Panc1 (cell line): Measurements from ENCODE around the gene FMNL3. TPM values are rescaled to one million over a fixed set of nuclear protein-coding genes. Genes with fewer than 3 reads are reported as not detected.

Experiments used
- ATAC-seq: fragments of 200-7000 bp; cut with Tn5 transposase; 2 replicates; pipeline ENCODE4 v1.9.1; 2020; ENCODE audit warnings: mild to moderate bottlenecking, moderate library complexity
- BruUV-seq: library from RNA; stranded (reverse); fragments of 400-500 nt; replicated peaks from 2 replicates; lab custom pipeline; 2021; lab: Mats Ljungman, UMichigan
- CTCF ChIA-PET: fragments of 300-600 bp; sonication (Branson Sonifier 250); formaldehyde crosslinking; loops from one replicate; lab custom pipeline; 2022; ENCODE audit warnings: antibody characterized with exemption; lab: Charles Lee
- POLR2A ChIA-PET: fragments of 300-600 bp; sonication (Branson Sonifier 250); formaldehyde crosslinking; loops from one replicate; lab custom pipeline; 2022; ENCODE audit warnings: antibody characterized with exemption; lab: Charles Lee
- DNase-seq: peaks from one replicate; pipeline ENCODE4 v3.0.0-alpha.2; 2010; ENCODE audit warnings: low read depth, low spot score
- H3K27ac ChIP-seq: 2 replicates; pipeline ENCODE4 v1.5.1; 2011; ENCODE audit warnings: mild to moderate bottlenecking, low read length, inconsistent platforms
- H3K27me3 ChIP-seq: fragments of 200-500 bp; sonication (Bioruptor generic); 2 replicates; pipeline ENCODE4 v1.6.0; 2014; ENCODE audit warnings: low read length, inconsistent platforms; ENCODE audit not compliant: control insufficient read depth, insufficient read depth
- H3K36me3 ChIP-seq: fragments of 200-500 bp; sonication (Bioruptor generic); 2 replicates; pipeline ENCODE4 v1.5.1; 2014; ENCODE audit warnings: inconsistent platforms, mild to moderate bottlenecking, low read length, moderate library complexity; ENCODE audit not compliant: control insufficient read depth, insufficient read depth
- H3K4me1 ChIP-seq: 2 replicates; pipeline ENCODE4 v1.5.1; 2011; ENCODE audit warnings: inconsistent platforms, mild to moderate bottlenecking, low read length, moderate library complexity; ENCODE audit not compliant: control insufficient read depth, insufficient read depth
- H3K4me3 ChIP-seq, 2 experiments: 2 replicates each; pipeline ENCODE4 v1.5.1; 2011 to 2012; ENCODE audit warnings: low read depth in 2 of 2, low read length in 2 of 2, mild to moderate bottlenecking in 2 of 2, inconsistent platforms in 1 of 2, moderate library complexity in 1 of 2
- H3K9me3 ChIP-seq: fragments of 200-500 bp; sonication (Bioruptor generic); 2 replicates; pipeline ENCODE4 v1.5.1; 2014; ENCODE audit warnings: low read depth, mild to moderate bottlenecking, inconsistent platforms, low read length, moderate library complexity; ENCODE audit not compliant: control insufficient read depth, insufficient read depth
- POLR2AphosphoS5 ChIP-seq: IDR thresholded peaks from 2 replicates; pipeline ENCODE4 v1.6.1; 2012; ENCODE audit warnings: mild to moderate bottlenecking, low read depth, low read length, moderate library complexity
- REST ChIP-seq, 2 experiments: IDR thresholded peaks; 2 replicates each; pipeline ENCODE4 v1.6.1; 2011 to 2012; ENCODE audit warnings: low read depth in 2 of 2, control low read depth in 1 of 2, low read length in 1 of 2, mild to moderate bottlenecking in 1 of 2, moderate library complexity in 1 of 2; ENCODE audit not compliant: insufficient read depth in 1 of 2
- SIN3A ChIP-seq: IDR thresholded peaks from 2 replicates; pipeline ENCODE4 v1.6.1; 2012; ENCODE audit warnings: low read depth, mild to moderate bottlenecking, low read length, moderate library complexity, borderline replicate concordance; ENCODE audit not compliant: insufficient read depth
- TCF7L2 ChIP-seq: IDR thresholded peaks from 2 replicates; pipeline ENCODE4 v1.6.1; 2011; ENCODE audit warnings: mild to moderate bottlenecking, low read depth, low read length, inconsistent platforms
- in situ Hi-C: cut with HindIII; loops from 2 replicates; pipeline ENCODE4 v1.10.0; 2016; ENCODE audit warnings: low sequenced_read_pairs, low pct_unique_long_range_greater_than_20kb
- intact Hi-C: fragments of 100-400 bp; cut with micrococcal nuclease; formaldehyde crosslinking; loops from one replicate; pipeline ENCODE4 v1.10.0; 2022; ENCODE audit not compliant: unreplicated experiment
- total RNA-seq: library from RNA; stranded (reverse); gene quantifications from one replicate; pipeline ENCODE4 v1.2.1, GENCODE V29; 2021; ENCODE audit not compliant: unreplicated experiment
- TF ChIP-seq, protein P1 (sequence below): fragments of 450-650 bp; IDR thresholded peaks from 2 replicates; pipeline ENCODE4 v1.5.1; 2017; ENCODE audit warnings: mild to moderate bottlenecking

Gene FMNL3
- total RNA-seq, 1 experiment from 2014 or later: 25.7 TPM

GRCh38 chr12:49623142-49623904 lies 83.9 kb downstream of the FMNL3 start, which contains the start of gene PRPF40B:
Gene PRPF40B (plus strand): TSS chr12:49623561. CDS start chr12:49623591, 30 bp downstream.
- Histone ChIP-seq H3K27me3 (peaks cover 2% of the 10 kb centered on the region; the same call in 1 of the 2 replicates), H3K9me3 (no peaks in the 10 kb centered on the region), H3K36me3 (no peaks in the 10 kb centered on the region), H3K27ac (peak within 1 kb of the TSS; percentile 93), H3K4me1 (peaks cover 9% of the 10 kb centered on the region), H3K4me3 (peak within 1 kb of the TSS; percentile 84 to 95)
- no TSS peak for BruUV-seq
- ATAC-seq (peak; percentile 92), DNase-seq (no peak)
- TF ChIP-seq POLR2AphosphoS5 (peak; percentile 77), REST (IDR thresholded peaks at IDR 0.05; ENCODE audit: insufficient read depth in 1 of 2, low read depth in 2 of 2, low read length in 1 of 2) (no peak), TCF7L2 (no peak), SIN3A (peak; percentile 57; the same call in 1 of the 2 replicates)
- TF ChIP-seq, protein P1, sequence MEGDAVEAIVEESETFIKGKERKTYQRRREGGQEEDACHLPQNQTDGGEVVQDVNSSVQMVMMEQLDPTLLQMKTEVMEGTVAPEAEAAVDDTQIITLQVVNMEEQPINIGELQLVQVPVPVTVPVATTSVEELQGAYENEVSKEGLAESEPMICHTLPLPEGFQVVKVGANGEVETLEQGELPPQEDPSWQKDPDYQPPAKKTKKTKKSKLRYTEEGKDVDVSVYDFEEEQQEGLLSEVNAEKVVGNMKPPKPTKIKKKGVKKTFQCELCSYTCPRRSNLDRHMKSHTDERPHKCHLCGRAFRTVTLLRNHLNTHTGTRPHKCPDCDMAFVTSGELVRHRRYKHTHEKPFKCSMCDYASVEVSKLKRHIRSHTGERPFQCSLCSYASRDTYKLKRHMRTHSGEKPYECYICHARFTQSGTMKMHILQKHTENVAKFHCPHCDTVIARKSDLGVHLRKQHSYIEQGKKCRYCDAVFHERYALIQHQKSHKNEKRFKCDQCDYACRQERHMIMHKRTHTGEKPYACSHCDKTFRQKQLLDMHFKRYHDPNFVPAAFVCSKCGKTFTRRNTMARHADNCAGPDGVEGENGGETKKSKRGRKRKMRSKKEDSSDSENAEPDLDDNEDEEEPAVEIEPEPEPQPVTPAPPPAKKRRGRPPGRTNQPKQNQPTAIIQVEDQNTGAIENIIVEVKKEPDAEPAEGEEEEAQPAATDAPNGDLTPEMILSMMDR: peak; percentile 80
- POLR2A ChIA-PET: interaction anchor here (0.6 kb wide), 1 partner anchor 400 kb away, joined by 5 read pairs; no protein-coding TSS in a partner anchor
- CTCF ChIA-PET: interaction anchor here (0.6 to 1.6 kb wide), 4 partner anchors 10 to 310 kb away, joined by 3 to 9 read pairs (median 4); no protein-coding TSS in a partner anchor
- intact Hi-C loops (no loop called here), in situ Hi-C loops (no loop called here)

DNA sequence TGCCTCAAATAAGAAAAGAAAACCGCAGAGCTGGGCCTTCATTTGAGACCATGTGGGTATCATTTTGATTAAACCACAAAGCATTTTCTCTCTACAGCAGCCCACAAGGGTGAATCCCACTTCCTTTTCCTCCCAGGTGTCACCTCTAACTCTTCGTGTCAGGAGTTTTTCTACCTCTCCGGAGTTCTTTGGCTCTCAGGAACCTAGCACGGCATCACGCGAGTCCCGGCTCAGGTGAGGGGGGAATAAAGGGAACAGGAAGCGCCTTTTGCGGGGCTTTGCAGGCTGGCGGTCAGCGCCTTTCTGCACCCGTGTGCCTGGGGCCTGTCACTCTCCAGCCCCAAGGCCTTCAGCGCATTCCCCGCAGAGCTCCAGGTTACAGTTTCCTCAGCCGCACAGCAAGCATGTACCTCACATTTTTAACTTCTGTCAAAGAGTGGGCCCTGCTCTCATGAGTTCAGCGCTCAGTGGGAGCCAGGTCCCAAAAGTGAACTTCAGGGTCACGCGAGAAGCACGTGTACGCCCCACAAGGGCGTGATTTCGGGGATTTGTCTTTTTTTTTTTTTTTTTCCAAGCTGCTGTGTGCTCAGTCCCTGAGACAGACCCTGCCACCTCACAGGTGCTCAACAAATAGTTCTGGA lies 84.6 kb downstream of the FMNL3 start:
- POLR2A ChIA-PET: interaction anchor here (0.6 kb wide), 2 partner anchors 18 to 399 kb away, joined by 4 to 5 read pairs; no protein-coding TSS in a partner anchor

More for the DNA sequence above, 84.6 kb downstream of the FMNL3 start:
- no peaks in the 10 kb centered on the region for H3K9me3 ChIP-seq
- no TSS peak for BruUV-seq
- intact Hi-C loops: no loop called here
- DNase-seq (no peak), ATAC-seq (peak; percentile 51)
- peaks cover 2% of the 10 kb centered on the region; the same call in 1 of the 2 replicates for H3K27me3 ChIP-seq
- no peak for TF ChIP-seq SIN3A
- TF ChIP-seq REST (IDR thresholded peaks at IDR 0.05; ENCODE audit: insufficient read depth in 1 of 2, low read depth in 2 of 2, low read length in 1 of 2): no peak
- no peak for TF ChIP-seq POLR2AphosphoS5
- TF ChIP-seq TCF7L2: no peak
- in situ Hi-C loops: no loop called here
- H3K4me1 ChIP-seq: peaks cover 9% of the 10 kb centered on the region
- no peaks in the 10 kb centered on the region for H3K36me3 ChIP-seq
- peak overlapping the region; percentile 84 to 95 for H3K4me3 ChIP-seq
- CTCF ChIA-PET: interaction anchor here (0.6 to 1.6 kb wide), 6 partner anchors 10 to 310 kb away, joined by 3 to 11 read pairs (median 4); no protein-coding TSS in a partner anchor
- H3K27ac ChIP-seq: peak overlapping the region; percentile 93
